Measurements from ENCODE around the gene DMD.

DNA sequence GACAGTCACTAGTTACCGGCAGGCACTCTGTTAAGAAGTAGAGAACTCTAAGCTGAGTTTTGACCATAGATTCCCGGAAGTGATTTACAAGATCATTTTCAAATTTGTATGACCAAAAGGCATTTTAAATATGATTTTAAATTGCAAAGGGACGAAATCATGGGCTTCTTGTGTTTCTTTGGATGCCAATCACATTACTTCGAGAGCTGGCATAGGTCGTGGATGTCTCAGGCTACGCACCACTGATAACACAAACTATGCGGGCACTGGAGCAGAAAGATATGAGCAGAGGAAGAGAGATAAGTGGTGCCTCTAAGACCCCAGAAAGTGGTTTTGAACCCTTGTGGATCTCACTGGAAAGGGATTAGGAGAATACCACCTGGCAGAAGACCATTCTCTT, 1845.3 kb downstream of the DMD start:
- TF ChIP-seq, protein P1, sequence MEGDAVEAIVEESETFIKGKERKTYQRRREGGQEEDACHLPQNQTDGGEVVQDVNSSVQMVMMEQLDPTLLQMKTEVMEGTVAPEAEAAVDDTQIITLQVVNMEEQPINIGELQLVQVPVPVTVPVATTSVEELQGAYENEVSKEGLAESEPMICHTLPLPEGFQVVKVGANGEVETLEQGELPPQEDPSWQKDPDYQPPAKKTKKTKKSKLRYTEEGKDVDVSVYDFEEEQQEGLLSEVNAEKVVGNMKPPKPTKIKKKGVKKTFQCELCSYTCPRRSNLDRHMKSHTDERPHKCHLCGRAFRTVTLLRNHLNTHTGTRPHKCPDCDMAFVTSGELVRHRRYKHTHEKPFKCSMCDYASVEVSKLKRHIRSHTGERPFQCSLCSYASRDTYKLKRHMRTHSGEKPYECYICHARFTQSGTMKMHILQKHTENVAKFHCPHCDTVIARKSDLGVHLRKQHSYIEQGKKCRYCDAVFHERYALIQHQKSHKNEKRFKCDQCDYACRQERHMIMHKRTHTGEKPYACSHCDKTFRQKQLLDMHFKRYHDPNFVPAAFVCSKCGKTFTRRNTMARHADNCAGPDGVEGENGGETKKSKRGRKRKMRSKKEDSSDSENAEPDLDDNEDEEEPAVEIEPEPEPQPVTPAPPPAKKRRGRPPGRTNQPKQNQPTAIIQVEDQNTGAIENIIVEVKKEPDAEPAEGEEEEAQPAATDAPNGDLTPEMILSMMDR (conservative IDR thresholded peaks at IDR 0.05 in 1 of 2, IDR thresholded peaks at IDR 0.05 in 1 of 2; ENCODE audit: low read depth in 1 of 2, low read length in 2 of 2) = no peak
- TF ChIP-seq EZH2 (IDR thresholded peaks at IDR 0.05; ENCODE audit: low read length, missing control alignments) = no peak
